Transverse colon (tissue), 3 donors: ENCODE data around the gene ATXN7L2.

Experiments
- EP300 ChIP-seq: sonication (generic); formaldehyde crosslinking; IDR thresholded peaks from one replicate; pipeline ENCODE4 v1.6.1; 2017; ENCODE audit warnings: antibody characterized with exemption, low read depth
- POLR2A ChIP-seq: fragments of 450-650 bp; IDR thresholded peaks from one replicate; pipeline ENCODE4 v1.6.1; 2016; ENCODE audit warnings: antibody characterized with exemption, mild to moderate bottlenecking, moderate library complexity
- TF ChIP-seq, protein P1 (sequence below), 5 experiments: fragments of 200-600 bp in 3 of 5; fragments of 450-650 bp in 2 of 5; sonication (generic) in 3 of 5; IDR thresholded peaks; 1 replicate in 2 of 5; 2 replicates in 3 of 5; pipeline ENCODE4 v1.5.1; 2016 to 2017; ENCODE audit warnings: antibody characterized with exemption in 5 of 5, inconsistent platforms in 3 of 5, mild to moderate bottlenecking in 2 of 5, moderate library complexity in 1 of 5

GRCh38 chr1:109492779-109493178 is 9.1 kb downstream of the ATXN7L2 start:
- TF ChIP-seq, protein P1, sequence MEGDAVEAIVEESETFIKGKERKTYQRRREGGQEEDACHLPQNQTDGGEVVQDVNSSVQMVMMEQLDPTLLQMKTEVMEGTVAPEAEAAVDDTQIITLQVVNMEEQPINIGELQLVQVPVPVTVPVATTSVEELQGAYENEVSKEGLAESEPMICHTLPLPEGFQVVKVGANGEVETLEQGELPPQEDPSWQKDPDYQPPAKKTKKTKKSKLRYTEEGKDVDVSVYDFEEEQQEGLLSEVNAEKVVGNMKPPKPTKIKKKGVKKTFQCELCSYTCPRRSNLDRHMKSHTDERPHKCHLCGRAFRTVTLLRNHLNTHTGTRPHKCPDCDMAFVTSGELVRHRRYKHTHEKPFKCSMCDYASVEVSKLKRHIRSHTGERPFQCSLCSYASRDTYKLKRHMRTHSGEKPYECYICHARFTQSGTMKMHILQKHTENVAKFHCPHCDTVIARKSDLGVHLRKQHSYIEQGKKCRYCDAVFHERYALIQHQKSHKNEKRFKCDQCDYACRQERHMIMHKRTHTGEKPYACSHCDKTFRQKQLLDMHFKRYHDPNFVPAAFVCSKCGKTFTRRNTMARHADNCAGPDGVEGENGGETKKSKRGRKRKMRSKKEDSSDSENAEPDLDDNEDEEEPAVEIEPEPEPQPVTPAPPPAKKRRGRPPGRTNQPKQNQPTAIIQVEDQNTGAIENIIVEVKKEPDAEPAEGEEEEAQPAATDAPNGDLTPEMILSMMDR (IDR thresholded peaks at IDR 0.05), result no peak
- TF ChIP-seq EP300 (no peak), POLR2A (no peak)
